Mesothelial cell of epicardium (in vitro differentiated cells): ENCODE results near the gene NCR2. TPM values are rescaled to one million over a fixed set of nuclear protein-coding genes. Genes with fewer than 3 reads are reported as not detected.

Source experiments
- DNase-seq, 2 experiments: peaks; one replicate each; pipeline ENCODE4 v3.0.0; 2021; ENCODE audit warnings: low spot score in 2 of 2; ENCODE audit not compliant: unreplicated experiment in 2 of 2
- H3K27ac Mint-ChIP-seq: 2 replicates; pipeline ENCODE4 v1.8.0; 2021; ENCODE audit warnings: mixed read lengths
- H3K27me3 Mint-ChIP-seq: 2 replicates; pipeline ENCODE4 v1.8.0; 2021; ENCODE audit warnings: low read depth, mixed read lengths
- H3K36me3 Mint-ChIP-seq: 2 replicates; pipeline ENCODE4 v1.8.0; 2021; ENCODE audit warnings: mixed read lengths
- H3K4me1 Mint-ChIP-seq: 2 replicates; pipeline ENCODE4 v1.8.0; 2021; ENCODE audit warnings: mixed read lengths
- H3K4me3 Mint-ChIP-seq: 2 replicates; pipeline ENCODE4 v1.8.0; 2021; ENCODE audit warnings: mild to moderate bottlenecking, moderate library complexity, mixed read lengths
- H3K9me3 Mint-ChIP-seq: 2 replicates; pipeline ENCODE4 v1.8.0; 2021; ENCODE audit warnings: mixed read lengths
- CTCF ChIP-seq: fragments of 200-600 bp; sonication (generic); IDR thresholded peaks from one replicate; pipeline ENCODE4 v1.5.0; 2021; ENCODE audit warnings: antibody characterized with exemption; ENCODE audit not compliant: unreplicated experiment
- total RNA-seq: library from RNA; stranded (reverse); gene quantifications from 3 replicates; pipeline ENCODE4 v1.2.1, GENCODE V29; 2021

NCR2 gene, protein sequence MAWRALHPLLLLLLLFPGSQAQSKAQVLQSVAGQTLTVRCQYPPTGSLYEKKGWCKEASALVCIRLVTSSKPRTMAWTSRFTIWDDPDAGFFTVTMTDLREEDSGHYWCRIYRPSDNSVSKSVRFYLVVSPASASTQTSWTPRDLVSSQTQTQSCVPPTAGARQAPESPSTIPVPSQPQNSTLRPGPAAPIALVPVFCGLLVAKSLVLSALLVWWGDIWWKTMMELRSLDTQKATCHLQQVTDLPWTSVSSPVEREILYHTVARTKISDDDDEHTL
- total RNA-seq: not detected in 3 replicates

DNA sequence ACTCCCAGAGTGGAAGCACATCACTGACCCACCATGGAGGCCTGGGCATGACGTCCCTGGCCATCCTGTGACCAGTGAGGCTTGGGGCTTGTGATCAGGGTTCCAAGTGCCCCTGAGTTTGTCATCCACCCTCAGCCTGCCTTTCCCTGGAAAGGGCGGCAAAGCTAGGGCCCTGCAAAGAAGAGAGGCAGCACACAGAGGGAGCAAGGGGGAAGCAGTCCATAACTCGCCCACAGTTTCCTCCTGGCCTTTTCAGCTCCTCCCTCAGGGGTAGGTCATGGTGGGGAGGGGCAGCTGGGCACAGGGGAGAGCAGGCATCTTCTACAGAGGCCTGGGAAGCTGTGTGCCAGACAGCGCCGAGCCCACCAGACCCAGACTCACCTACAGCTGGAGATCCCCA lies at the start of gene NCR2:
NCR2 (plus strand) TSS at position 313 of the 400 bp plus-strand sequence. CDS start 269 bp downstream, outside the sequence.
- Mint-ChIP-seq H3K36me3 (no peaks in the 10 kb centered on the region), H3K27ac (no peak within 1 kb of the TSS), H3K9me3 (no peaks in the 10 kb centered on the region), H3K27me3 (peaks cover 39% of the 10 kb centered on the region), H3K4me3 (no peak within 1 kb of the TSS), H3K4me1 (peaks cover 22% of the 10 kb centered on the region)
- DNase-seq: no peak
- TF ChIP-seq CTCF: no peak

DNA sequence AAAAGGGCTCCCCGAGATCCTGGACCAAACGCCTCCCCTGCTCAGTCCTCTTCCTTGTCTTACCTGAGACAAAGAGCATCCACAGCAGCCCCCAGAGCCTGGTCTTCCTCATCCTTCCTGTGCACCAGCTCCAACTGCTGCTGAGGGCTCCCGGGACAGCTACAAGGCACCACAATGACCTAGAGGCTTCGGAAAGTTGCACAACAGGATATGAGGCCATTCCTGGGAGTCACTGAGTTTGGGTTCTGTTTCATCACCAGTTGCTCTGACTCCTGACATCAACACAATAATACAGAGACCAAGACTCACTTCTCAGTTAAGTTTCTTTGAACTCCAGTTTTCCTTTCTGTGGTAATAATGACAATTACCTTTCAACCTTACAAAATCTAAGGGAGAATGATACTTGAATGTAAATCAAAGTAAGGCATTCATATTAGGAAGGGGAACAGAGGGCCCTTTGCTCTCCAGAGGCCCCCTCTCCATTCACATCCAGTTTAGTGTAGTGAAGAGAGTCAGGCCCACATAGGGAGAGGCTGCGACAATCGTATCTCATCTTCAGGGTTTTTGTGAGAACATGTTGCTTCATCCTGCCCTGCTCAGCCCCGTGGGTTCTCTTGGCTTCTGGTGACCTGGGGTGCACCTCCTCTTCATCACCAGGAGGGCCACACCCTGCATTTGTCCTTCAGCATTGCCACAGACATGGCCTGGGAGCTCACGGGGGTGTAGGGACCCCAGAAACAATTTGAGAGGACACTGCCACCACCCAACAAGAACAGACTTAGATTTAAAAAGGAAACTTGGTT lies 48.7 kb upstream of the NCR2 start, which contains the start of gene TREM1:
TREM1 (minus strand) TSS at position 139 of the 803 bp plus-strand sequence; CDS start at position 112, 27 bp downstream.
- peaks cover 22% of the 10 kb centered on the region for H3K4me1 Mint-ChIP-seq
- H3K27me3 Mint-ChIP-seq: peaks cover 8% of the 10 kb centered on the region

GRCh38 chr6:41288030-41288753 lies 47.2 kb upstream of the NCR2 start:
- H3K9me3 Mint-ChIP-seq: no peaks in the 10 kb centered on the region
- H3K27me3 Mint-ChIP-seq: peaks cover 5% of the 10 kb centered on the region
- no peak overlapping the region for H3K27ac Mint-ChIP-seq
- H3K4me1 Mint-ChIP-seq: peaks cover 22% of the 10 kb centered on the region
- no peak overlapping the region for H3K4me3 Mint-ChIP-seq
- no peak for DNase-seq
- TF ChIP-seq CTCF: no peak
- H3K36me3 Mint-ChIP-seq: no peaks in the 10 kb centered on the region

More for the DNA sequence above, 48.7 kb upstream of the NCR2 start, which contains the start of gene TREM1:
- no peaks in the 10 kb centered on the region for H3K36me3 Mint-ChIP-seq
- no peak within 1 kb of the TSS for H3K4me3 Mint-ChIP-seq
- TF ChIP-seq CTCF: no peak
- DNase-seq: no peak
- no peak within 1 kb of the TSS for H3K27ac Mint-ChIP-seq
- H3K9me3 Mint-ChIP-seq: no peaks in the 10 kb centered on the region

GRCh38 chr6:41288754-41289129 lies 46.7 kb upstream of the NCR2 start:
- peaks cover 5% of the 10 kb centered on the region for H3K27me3 Mint-ChIP-seq
- H3K27ac Mint-ChIP-seq: no peak overlapping the region
- H3K4me1 Mint-ChIP-seq: peaks cover 22% of the 10 kb centered on the region
- DNase-seq: no peak
- no peak overlapping the region for H3K4me3 Mint-ChIP-seq
- no peaks in the 10 kb centered on the region for H3K36me3 Mint-ChIP-seq
- no peak for TF ChIP-seq CTCF
- no peaks in the 10 kb centered on the region for H3K9me3 Mint-ChIP-seq

DNA sequence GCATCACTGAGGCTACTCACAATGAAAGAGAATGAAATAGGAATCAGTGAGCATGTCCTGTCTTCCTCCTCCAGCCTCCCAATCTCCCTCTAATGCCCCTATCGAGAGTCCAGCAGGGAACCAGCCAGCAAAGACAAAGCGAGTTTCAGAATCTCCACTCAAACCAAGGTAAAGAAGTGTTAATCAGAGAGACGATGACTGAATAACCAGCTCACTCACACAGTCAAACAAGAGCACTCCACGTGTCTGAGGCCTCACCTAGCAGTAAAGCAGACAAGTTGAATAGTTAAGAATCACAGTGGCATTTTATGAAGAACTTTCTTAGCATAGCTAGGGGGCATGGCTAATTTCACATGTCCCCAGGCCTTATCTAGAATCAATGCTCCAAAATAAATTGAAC lies 45.6 kb upstream of the NCR2 start:
- H3K27ac Mint-ChIP-seq: no peak overlapping the region
- peaks cover 5% of the 10 kb centered on the region for H3K27me3 Mint-ChIP-seq
- no peaks in the 10 kb centered on the region for H3K36me3 Mint-ChIP-seq
- no peaks in the 10 kb centered on the region for H3K9me3 Mint-ChIP-seq
- H3K4me1 Mint-ChIP-seq: peaks cover 22% of the 10 kb centered on the region
- no peak for DNase-seq
- TF ChIP-seq CTCF: no peak
- no peak overlapping the region for H3K4me3 Mint-ChIP-seq
